Measurements from ENCODE around the gene B3GNT8. TPM values are rescaled to one million over a fixed set of nuclear protein-coding genes. Genes with fewer than 3 reads are reported as not detected.
"Not testable (repeated sequence)": the region's sequence is repeated elsewhere in the genome, so short reads cannot be mapped to it uniquely, and the experiment has no call there.

The B3GNT8 gene
- total and polyA plus RNA-seq, 2 experiments from 2014 or later: 4.8 to 4.9 TPM

DNA sequence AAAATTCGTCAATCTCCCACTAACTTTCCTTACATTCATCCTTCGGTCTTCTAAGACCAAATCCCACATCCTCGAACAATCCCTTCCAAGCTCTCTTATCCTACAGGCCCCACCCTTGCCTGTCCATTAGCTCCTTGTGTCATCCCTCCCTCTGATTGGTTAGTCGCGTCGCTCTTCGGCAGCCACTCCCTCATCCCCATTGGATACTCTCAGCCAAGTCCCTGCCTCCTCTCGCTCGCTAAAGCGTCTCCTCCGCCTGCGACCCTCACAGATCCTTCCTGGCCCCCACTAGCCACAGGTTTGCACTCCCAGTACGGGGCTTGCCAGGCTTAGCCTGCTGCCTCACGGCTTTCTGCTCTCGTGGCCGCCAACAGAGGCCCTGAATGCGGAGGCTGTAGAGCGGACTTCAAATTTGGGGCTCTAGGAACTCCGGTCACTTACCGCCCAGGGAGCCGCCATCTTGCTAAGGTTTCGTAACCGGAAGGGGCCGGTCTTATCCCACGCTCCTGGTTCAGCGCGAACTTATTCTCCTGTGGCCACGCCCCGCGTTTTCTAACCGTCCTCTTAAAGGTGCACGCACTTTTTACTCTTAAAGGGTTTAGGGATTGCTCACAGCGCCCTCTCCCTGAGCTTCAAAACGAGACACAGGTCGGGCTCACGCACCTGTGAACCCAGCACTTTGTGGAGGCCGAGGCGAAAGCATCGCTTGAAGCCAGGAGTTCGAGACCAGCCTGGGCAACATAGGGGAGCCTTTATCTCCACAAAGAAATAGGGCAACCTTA, 12.5 kb upstream of the B3GNT8 start, which contains the start of gene DMAC2:
Gene DMAC2, minus strand, starts transcription at position 472 of the 782 bp plus-strand sequence. Its CDS starts 13 bp downstream, at position 459.
- peak within 1 kb of the TSS; percentile 96 for H3K27ac ChIP-seq
- peak within 1 kb of the TSS; percentile 63 for H3K4me3 ChIP-seq
- no peaks in the 10 kb centered on the region for H3K36me3 ChIP-seq
- no peaks in the 10 kb centered on the region for H3K9me3 ChIP-seq (ENCODE audit: low read depth)
- TF ChIP-seq, protein P1, sequence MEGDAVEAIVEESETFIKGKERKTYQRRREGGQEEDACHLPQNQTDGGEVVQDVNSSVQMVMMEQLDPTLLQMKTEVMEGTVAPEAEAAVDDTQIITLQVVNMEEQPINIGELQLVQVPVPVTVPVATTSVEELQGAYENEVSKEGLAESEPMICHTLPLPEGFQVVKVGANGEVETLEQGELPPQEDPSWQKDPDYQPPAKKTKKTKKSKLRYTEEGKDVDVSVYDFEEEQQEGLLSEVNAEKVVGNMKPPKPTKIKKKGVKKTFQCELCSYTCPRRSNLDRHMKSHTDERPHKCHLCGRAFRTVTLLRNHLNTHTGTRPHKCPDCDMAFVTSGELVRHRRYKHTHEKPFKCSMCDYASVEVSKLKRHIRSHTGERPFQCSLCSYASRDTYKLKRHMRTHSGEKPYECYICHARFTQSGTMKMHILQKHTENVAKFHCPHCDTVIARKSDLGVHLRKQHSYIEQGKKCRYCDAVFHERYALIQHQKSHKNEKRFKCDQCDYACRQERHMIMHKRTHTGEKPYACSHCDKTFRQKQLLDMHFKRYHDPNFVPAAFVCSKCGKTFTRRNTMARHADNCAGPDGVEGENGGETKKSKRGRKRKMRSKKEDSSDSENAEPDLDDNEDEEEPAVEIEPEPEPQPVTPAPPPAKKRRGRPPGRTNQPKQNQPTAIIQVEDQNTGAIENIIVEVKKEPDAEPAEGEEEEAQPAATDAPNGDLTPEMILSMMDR (IDR thresholded peaks at IDR 0.05; ENCODE audit: low read depth, low read length): peak; percentile 50
- H3K4me1 ChIP-seq (ENCODE audit: low read depth): no peaks in the 10 kb centered on the region
- H3K27me3 ChIP-seq: peaks cover 2% of the 10 kb centered on the region
- peak; percentile 98 to 100 for DNase-seq (ENCODE audit: low read depth in 1 of 2, low spot score in 1 of 2)

DNA sequence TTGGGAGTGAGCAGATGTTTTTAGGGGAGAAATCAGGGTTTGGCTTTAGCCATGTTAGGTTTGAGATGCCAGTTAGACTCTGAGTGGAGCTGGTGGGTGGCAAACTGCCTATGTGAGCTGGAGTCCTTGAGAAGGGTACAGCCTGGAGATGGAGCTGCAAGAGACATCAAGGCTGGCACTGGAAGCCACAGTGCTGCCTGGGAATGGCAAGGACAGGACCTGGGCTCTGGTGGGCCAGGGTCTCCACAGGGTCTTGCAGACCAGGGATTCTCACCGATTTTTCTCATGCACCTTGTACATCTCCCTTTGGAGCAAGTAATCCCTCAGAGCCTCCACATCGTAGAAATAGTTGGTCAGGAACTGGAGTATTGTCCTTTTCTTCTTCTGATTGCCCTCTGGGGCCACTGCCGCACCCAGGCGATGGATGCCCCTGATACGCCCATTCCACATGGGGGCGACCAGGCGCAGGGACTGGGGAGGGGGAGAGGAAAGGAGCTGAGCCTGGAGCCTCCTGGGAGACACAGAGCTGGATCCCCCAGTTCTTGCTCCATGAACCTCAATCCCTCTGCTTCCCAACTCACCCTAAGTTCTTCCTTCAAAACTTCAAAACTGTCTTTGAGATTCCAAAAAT, 10.9 kb upstream of the B3GNT8 start:
- H3K9me3 ChIP-seq (ENCODE audit: low read depth): no peaks in the 10 kb centered on the region
- H3K27me3 ChIP-seq: no peaks in the 10 kb centered on the region
- TF ChIP-seq, protein P1 (IDR thresholded peaks at IDR 0.05; ENCODE audit: low read depth, low read length): no peak
- DNase-seq (ENCODE audit: low read depth in 1 of 2, low spot score in 1 of 2): no peak
- no peak overlapping the region for H3K27ac ChIP-seq
- H3K36me3 ChIP-seq: peaks cover 2% of the 10 kb centered on the region
- H3K4me1 ChIP-seq (ENCODE audit: low read depth): peaks cover 9% of the 10 kb centered on the region
- no peak overlapping the region for H3K4me3 ChIP-seq

DNA sequence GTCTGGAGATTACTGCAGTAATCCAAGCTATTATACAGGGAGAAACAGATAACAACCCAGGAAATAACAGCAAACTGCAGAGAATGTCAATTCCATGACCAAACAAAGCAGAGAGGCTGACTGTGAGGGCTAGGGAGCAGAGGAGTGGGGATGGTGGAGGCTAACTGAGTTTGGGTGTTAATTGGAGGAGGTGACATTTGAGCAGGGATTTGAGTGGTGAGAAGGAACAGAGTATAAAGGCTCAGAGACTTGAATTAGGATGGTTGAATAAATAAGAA, 9.4 kb upstream of the B3GNT8 start:
- DNase-seq (ENCODE audit: low read depth in 1 of 2, low spot score in 1 of 2): no peak
- Histone ChIP-seq H3K27me3 (no peaks in the 10 kb centered on the region), H3K27ac (no peak overlapping the region), H3K4me1 (ENCODE audit: low read depth) (peaks cover 21% of the 10 kb centered on the region), H3K4me3 (no peak overlapping the region), H3K36me3 (peaks cover 5% of the 10 kb centered on the region), H3K9me3 (ENCODE audit: low read depth) (no peaks in the 10 kb centered on the region)
- TF ChIP-seq, protein P1 (IDR thresholded peaks at IDR 0.05; ENCODE audit: low read depth, low read length): no peak

DNA sequence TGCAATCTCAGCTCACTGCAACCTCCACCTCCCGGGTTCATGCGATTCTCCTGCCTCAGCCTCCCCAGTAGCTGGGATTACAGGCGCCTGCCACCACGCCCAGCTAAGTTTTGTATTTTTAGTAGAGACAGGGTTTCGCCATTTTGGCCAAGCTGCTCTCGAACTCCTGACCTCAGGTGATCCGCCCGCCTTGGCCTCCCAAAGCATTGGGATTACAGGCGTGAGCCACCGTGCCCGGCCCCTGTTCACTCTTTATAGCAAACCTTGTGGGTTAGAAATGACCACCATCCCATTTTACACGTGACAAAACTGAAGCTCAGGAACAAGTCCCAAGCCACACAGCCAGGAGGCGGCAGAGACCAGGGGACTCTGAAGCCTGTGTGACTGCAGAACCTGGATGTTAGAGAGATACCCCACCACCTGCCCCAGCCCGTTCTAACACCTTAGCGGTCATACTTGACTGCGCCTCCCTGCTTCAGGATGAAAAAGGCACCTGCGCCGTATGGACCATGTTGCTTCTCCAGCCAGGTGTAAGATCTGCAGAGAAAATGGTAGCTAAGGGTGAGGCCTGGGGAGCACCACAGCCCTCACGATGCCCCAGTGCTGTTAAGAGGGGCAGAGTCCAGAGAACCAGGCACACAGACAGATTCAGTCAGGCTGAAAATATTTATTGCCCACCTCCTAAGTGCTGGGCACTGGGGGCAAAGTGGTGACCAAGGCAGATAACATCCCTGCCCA, 8.9 kb upstream of the B3GNT8 start:
- Histone ChIP-seq H3K4me1 (ENCODE audit: low read depth) (peaks cover 26% of the 10 kb centered on the region), H3K27me3 (no peaks in the 10 kb centered on the region), H3K36me3 (peaks cover 5% of the 10 kb centered on the region), H3K9me3 (ENCODE audit: low read depth) (no peaks in the 10 kb centered on the region), H3K4me3 (no peak overlapping the region), H3K27ac (no peak overlapping the region)
- no peak for DNase-seq (ENCODE audit: low read depth in 1 of 2, low spot score in 1 of 2)
- TF ChIP-seq, protein P1 (IDR thresholded peaks at IDR 0.05; ENCODE audit: low read depth, low read length): no peak

DNA sequence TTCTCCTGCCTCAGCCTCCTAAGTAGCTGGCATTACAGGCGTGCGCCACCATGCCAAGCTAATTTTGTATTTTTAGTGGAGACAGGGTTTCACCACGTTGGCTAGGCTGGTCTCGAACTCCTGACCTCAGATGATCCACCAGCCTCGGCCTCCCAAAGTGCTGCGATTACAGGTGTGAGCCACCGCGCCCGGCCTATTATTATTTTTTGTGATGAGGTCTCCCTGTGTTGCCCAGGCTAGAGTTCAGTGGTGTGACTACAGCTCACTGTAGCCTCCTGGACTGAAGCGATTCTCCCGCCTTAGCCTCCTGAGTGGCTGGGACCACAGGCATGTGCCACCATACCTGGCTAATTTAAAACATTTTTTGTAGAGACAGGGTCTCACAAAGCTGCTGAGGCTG, 8.2 kb upstream of the B3GNT8 start:
- H3K4me1 ChIP-seq (ENCODE audit: low read depth): peaks cover 30% of the 10 kb centered on the region
- H3K9me3 ChIP-seq (ENCODE audit: low read depth); H3K27me3 ChIP-seq; H3K4me3 ChIP-seq; H3K36me3 ChIP-seq; H3K27ac ChIP-seq; DNase-seq (ENCODE audit: low read depth in 1 of 2, low spot score in 1 of 2): not testable (repeated sequence)

Measured in cardiac muscle cell (in vitro differentiated cells and primary cell).